CD4-positive, alpha-beta memory T cell (primary cell): Measurements from ENCODE around the gene PRR35. TPM values are rescaled to one million over a fixed set of nuclear protein-coding genes. Genes with fewer than 3 reads are reported as not detected.

Experiments
- CTCF ChIA-PET: fragments of 350-600 bp; sonication (Branson Sonifier 250); formaldehyde crosslinking; loops from one replicate; lab custom pipeline; 2021; ENCODE audit warnings: inconsistent platforms; ENCODE audit not compliant: partially characterized antibody; lab: Charles Lee
- POLR2A ChIA-PET: fragments of 350-600 bp; sonication (Branson Sonifier 250); formaldehyde crosslinking; loops from one replicate; lab custom pipeline; 2021; ENCODE audit not compliant: partially characterized antibody; lab: Charles Lee
- DNase-seq, 5 donors: peaks; one replicate each; pipeline versions ENCODE4 v3.0.0 to v3.0.0-alpha.2; 2020 to 2022; ENCODE audit warnings: mixed read lengths in 1 of 5
- H3K27ac ChIP-seq: one replicate; pipeline ENCODE4 v1.7.0; 2013; ENCODE audit warnings: low read depth, low read length
- H3K27me3 ChIP-seq: 2 replicates; pipeline ENCODE4 v1.7.0; 2013; ENCODE audit warnings: mild to moderate bottlenecking, low read length, moderate library complexity; ENCODE audit not compliant: insufficient read depth
- H3K36me3 ChIP-seq: 2 replicates; pipeline ENCODE4 v1.7.0; 2013; ENCODE audit warnings: mild to moderate bottlenecking, low read length, moderate library complexity; ENCODE audit not compliant: insufficient read depth
- H3K4me1 ChIP-seq: 2 replicates; pipeline ENCODE4 v1.7.0; 2013; ENCODE audit warnings: mild to moderate bottlenecking, low read length, moderate library complexity; ENCODE audit not compliant: insufficient read depth
- H3K4me3 ChIP-seq, 2 donors: one replicate each; pipeline ENCODE4 v1.7.0; 2013; ENCODE audit warnings: low read length in 2 of 2, mild to moderate bottlenecking in 1 of 2
- H3K9me3 ChIP-seq, 2 donors: one replicate each; pipeline ENCODE4 v1.7.0; 2013; ENCODE audit warnings: low read length in 2 of 2, control low read depth in 1 of 2; ENCODE audit not compliant: control insufficient read depth in 1 of 2
- H3K27ac Mint-ChIP-seq, 7 donors: one replicate each; pipeline ENCODE4 v1.8.0; 2020 to 2021; ENCODE audit warnings: mixed read lengths in 7 of 7, mild to moderate bottlenecking in 6 of 7, inconsistent platforms in 3 of 7, moderate library complexity in 3 of 7
- H3K27me3 Mint-ChIP-seq, 2 donors: one replicate each; pipeline ENCODE4 v1.8.0; 2020 to 2021; ENCODE audit warnings: mixed read lengths in 2 of 2
- H3K36me3 Mint-ChIP-seq, 2 donors: one replicate each; pipeline ENCODE4 v1.8.0; 2020 to 2021; ENCODE audit warnings: mixed read lengths in 2 of 2, inconsistent platforms in 1 of 2, mild to moderate bottlenecking in 1 of 2
- H3K4me1 Mint-ChIP-seq, 4 donors: one replicate each; pipeline ENCODE4 v1.8.0; 2020 to 2021; ENCODE audit warnings: mixed read lengths in 4 of 4, mild to moderate bottlenecking in 1 of 4
- H3K4me3 Mint-ChIP-seq, 8 donors: one replicate each; pipeline ENCODE4 v1.8.0; 2020 to 2021; ENCODE audit warnings: mixed read lengths in 8 of 8, mild to moderate bottlenecking in 7 of 8, moderate library complexity in 6 of 8, inconsistent platforms in 3 of 8
- H3K9me3 Mint-ChIP-seq, 8 donors: one replicate each; pipeline ENCODE4 v1.8.0; 2020 to 2021; ENCODE audit warnings: mixed read lengths in 8 of 8, mild to moderate bottlenecking in 5 of 8, inconsistent platforms in 3 of 8, moderate library complexity in 1 of 8
- intact Hi-C: fragments of 100-400 bp; cut with micrococcal nuclease; formaldehyde crosslinking; loops from one replicate; pipeline ENCODE4 v1.15.1; 2023
- polyA plus RNA-seq, 2 donors: library from polyadenylated mRNA; unstranded; fragments of 300-500 nt; fragmentation: Illumina TruSeq; gene quantifications; one replicate each; pipeline ENCODE4 v1.2.3, GENCODE V29; 2021
- total RNA-seq, 2 experiments: library from RNA; stranded (reverse); gene quantifications; one replicate each; pipeline ENCODE4 v1.2.3, GENCODE V29; 2021

Gene PRR35
- total and polyA plus RNA-seq, 4 experiments from 2014 or later = not detected

GRCh38 chr16:568401-569258, 8.4 kb downstream of the PRR35 start:
- peak overlapping the region in 1 of 2 donors; percentile 64 for H3K4me3 ChIP-seq

GRCh38 chr16:569445-570254, 9.5 kb downstream of the PRR35 start, which contains the start of gene PIGQ:
PIGQ (plus strand) TSS chr16:569968; CDS start chr16:574075, 4,107 bp downstream.
- peaks cover 37% of the 10 kb centered on the region for H3K4me1 ChIP-seq

More at GRCh38 chr16:568401-569258, 8.4 kb downstream of the PRR35 start:
- Histone ChIP-seq H3K4me1 (peaks cover 37% of the 10 kb centered on the region), H3K36me3 (no peaks in the 10 kb centered on the region), H3K27me3 (no peaks in the 10 kb centered on the region), H3K9me3 (no peaks in the 10 kb centered on the region), H3K27ac (peak overlapping the region; percentile 76)
- ChIA-PET POLR2A (interaction anchor here (0.9 to 3.8 kb wide), 5 partner anchors 20 to 122 kb away, joined by 3 to 18 read pairs (median 4); partner anchors contain the start of genes CAPN15, METTL26 and WDR24), CTCF (interaction anchor here (1.0 kb wide), 1 partner anchor 8 kb away, joined by 3 read pairs; no protein-coding TSS in a partner anchor)
- H3K27me3 Mint-ChIP-seq = no peaks in the 10 kb centered on the region
- peak overlapping the region; percentile 79 to 92 (median 86) for H3K4me3 Mint-ChIP-seq
- H3K27ac Mint-ChIP-seq = peak overlapping the region; percentile 66 to 95 (median 88)
- no peak for DNase-seq
- peaks cover 0 to 6% (median 0%) of the 10 kb centered on the region in 8 donors for H3K9me3 Mint-ChIP-seq
- intact Hi-C loops = loop anchor here (1.0 kb wide), 1 partner anchor 41 kb away; the partner anchor contains the start of gene CAPN15
- H3K36me3 Mint-ChIP-seq = peaks cover 0 to 7% of the 10 kb centered on the region in 2 donors
- H3K4me1 Mint-ChIP-seq = peaks cover 25 to 39% (median 32%) of the 10 kb centered on the region in 4 donors

GRCh38 chr16:572865-573650, 12.9 kb downstream of the PRR35 start:
- H3K36me3 Mint-ChIP-seq = peaks cover 0 to 10% of the 10 kb centered on the region in 2 donors
- peaks cover 19 to 29% (median 23%) of the 10 kb centered on the region in 4 donors for H3K4me1 Mint-ChIP-seq
- Histone ChIP-seq H3K9me3 (no peaks in the 10 kb centered on the region), H3K27ac (no peak overlapping the region), H3K4me3 (no peak overlapping the region), H3K4me1 (peaks cover 14% of the 10 kb centered on the region), H3K27me3 (no peaks in the 10 kb centered on the region), H3K36me3 (no peaks in the 10 kb centered on the region)
- no peak overlapping the region for H3K4me3 Mint-ChIP-seq
- no peaks in the 10 kb centered on the region for H3K27me3 Mint-ChIP-seq
- ChIA-PET POLR2A (interaction anchor here (1.3 to 1.8 kb wide), 2 partner anchors 15 to 46 kb away, joined by 3 to 12 read pairs; partner anchors contain the start of gene CAPN15), CTCF (no interaction called here)
- no peak for DNase-seq
- intact Hi-C loops = no loop called here
- no peak overlapping the region for H3K27ac Mint-ChIP-seq
- peaks cover 0 to 6% (median 0%) of the 10 kb centered on the region in 8 donors for H3K9me3 Mint-ChIP-seq

More at GRCh38 chr16:569445-570254, 9.5 kb downstream of the PRR35 start, which contains the start of gene PIGQ:
- Mint-ChIP-seq H3K27ac (peak within 1 kb of the TSS; percentile 88 to 96 (median 93)), H3K27me3 (no peaks in the 10 kb centered on the region), H3K4me1 (peaks cover 25 to 39% (median 32%) of the 10 kb centered on the region in 4 donors), H3K9me3 (peaks cover 0 to 6% (median 0%) of the 10 kb centered on the region in 8 donors), H3K36me3 (peaks cover 0 to 7% of the 10 kb centered on the region in 2 donors), H3K4me3 (peak within 1 kb of the TSS; percentile 84 to 92 (median 87))
- H3K36me3 ChIP-seq = no peaks in the 10 kb centered on the region
- H3K27ac ChIP-seq = peak within 1 kb of the TSS; percentile 76
- ChIA-PET CTCF (interaction anchor here (0.6 to 1.0 kb wide), 2 partner anchors 7 to 275 kb away, joined by 3 read pairs; no protein-coding TSS in a partner anchor), POLR2A (interaction anchor here (1.1 to 3.8 kb wide), 4 partner anchors 19 to 67 kb away, joined by 3 to 18 read pairs (median 7); partner anchors contain the start of genes CAPN15 and METTL26)
- DNase-seq = peak; percentile 65 to 71 (median 67)
- H3K27me3 ChIP-seq = no peaks in the 10 kb centered on the region
- intact Hi-C loops = loop anchor here (1.0 kb wide), 2 partner anchors 20 to 42 kb away; partner anchors contain the start of gene CAPN15
- H3K9me3 ChIP-seq = no peaks in the 10 kb centered on the region
- H3K4me3 ChIP-seq = peak within 1 kb of the TSS; percentile 52 to 64

- H3K27me3 ChIP-seq = no peaks in the 10 kb centered on the region
- POLR2A ChIA-PET = interaction anchor here (1.0 kb wide), 1 partner anchor 15 kb away, joined by 4 read pairs; no protein-coding TSS in a partner anchor
- H3K36me3 Mint-ChIP-seq = peaks cover 0 to 10% of the 10 kb centered on the region in 2 donors
- H3K4me1 ChIP-seq = peaks cover 3% of the 10 kb centered on the region
- H3K27ac Mint-ChIP-seq = no peak overlapping the region
- H3K4me1 Mint-ChIP-seq = peaks cover 16 to 24% (median 20%) of the 10 kb centered on the region in 4 donors
- CTCF ChIA-PET = no interaction called here
- H3K9me3 ChIP-seq = no peaks in the 10 kb centered on the region
- intact Hi-C loops = no loop called here
- no peaks in the 10 kb centered on the region for H3K27me3 Mint-ChIP-seq
- H3K4me3 Mint-ChIP-seq = no peak overlapping the region
- no peak for DNase-seq
- H3K36me3 ChIP-seq = no peaks in the 10 kb centered on the region
- peaks cover 0 to 6% (median 0%) of the 10 kb centered on the region in 8 donors for H3K9me3 Mint-ChIP-seq
- no peak overlapping the region for H3K4me3 ChIP-seq
- H3K27ac ChIP-seq = no peak overlapping the region
Measured at GRCh38 chr16:574021-574760, 14.0 kb downstream of the PRR35 start.

- Mint-ChIP-seq H3K27me3 (no peaks in the 10 kb centered on the region), H3K36me3 (peaks cover 0 to 10% of the 10 kb centered on the region in 2 donors), H3K27ac (no peak overlapping the region), H3K4me1 (peaks cover 13 to 17% (median 15%) of the 10 kb centered on the region in 4 donors), H3K9me3 (peaks cover 0 to 6% (median 0%) of the 10 kb centered on the region in 8 donors), H3K4me3 (no peak overlapping the region)
- H3K4me1 ChIP-seq = no peaks in the 10 kb centered on the region
- no peak overlapping the region for H3K27ac ChIP-seq
- no peaks in the 10 kb centered on the region for H3K36me3 ChIP-seq
- ChIA-PET POLR2A (interaction anchor here (0.5 kb wide), 1 partner anchor 64 kb away, joined by 3 read pairs; no protein-coding TSS in a partner anchor), CTCF (no interaction called here)
- no peaks in the 10 kb centered on the region for H3K27me3 ChIP-seq
- intact Hi-C loops = no loop called here
- no peaks in the 10 kb centered on the region for H3K9me3 ChIP-seq
- DNase-seq = no peak
- H3K4me3 ChIP-seq = no peak overlapping the region
Measured at GRCh38 chr16:575354-576196, 15.4 kb downstream of the PRR35 start.
